Keratinocyte (primary cell): ENCODE data around the gene AMZ1.

Experiments used
- CTCF ChIP-seq, 3 experiments: IDR thresholded peaks in 1 of 3; conservative IDR thresholded peaks in 1 of 3; optimal IDR thresholded peaks in 1 of 3; 2 replicates in 2 of 3; 3 replicates in 1 of 3; pipeline versions ENCODE3 to v1.5.1; 2011; ENCODE audit warnings: low read length in 3 of 3, mild to moderate bottlenecking in 3 of 3, moderate library complexity in 2 of 3, control low read depth in 1 of 3, inconsistent platforms in 1 of 3; ENCODE audit not compliant: insufficient read depth in 2 of 3; ENCODE audit errors: extremely low read depth in 1 of 3
- EZH2 ChIP-seq: IDR thresholded peaks from one replicate; pipeline ENCODE4 v1.6.1; 2012; ENCODE audit warnings: inconsistent platforms, mild to moderate bottlenecking, low read length, moderate library complexity

GRCh38 chr7:2645274-2645868 is 42.6 kb upstream of the AMZ1 start:
- TF ChIP-seq CTCF (optimal IDR thresholded peaks at IDR 0.05 in 1 of 3, IDR thresholded peaks at IDR 0.05 in 1 of 3, conservative IDR thresholded peaks at IDR 0.05 in 1 of 3; ENCODE audit: extremely low read depth in 1 of 3, insufficient read depth in 2 of 3, low read length in 3 of 3): no peak
- TF ChIP-seq EZH2: no peak
